ENCODE data around the gene CAPN14.

CAPN14 gene

DNA sequence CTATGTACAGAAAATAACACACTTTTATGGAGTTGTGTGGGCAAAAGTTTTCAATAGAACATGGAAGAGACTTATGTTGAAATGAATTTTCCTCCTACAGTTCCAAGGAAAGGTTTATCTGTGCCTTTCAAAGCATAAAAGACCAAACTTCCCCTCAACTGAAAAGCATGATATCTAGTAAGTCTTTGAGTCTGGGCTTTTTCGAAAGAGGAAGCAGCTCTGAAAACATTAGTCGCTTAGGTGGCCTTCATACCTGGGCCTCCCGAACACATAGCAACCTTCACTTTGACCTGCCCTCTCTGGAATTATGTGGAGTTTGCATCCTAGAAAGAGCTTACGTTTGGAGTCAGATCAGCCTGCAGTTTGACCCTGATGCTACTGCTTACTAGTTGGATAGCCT is 4.8 kb upstream of the CAPN14 start:
- no peak for DNase-seq

DNA sequence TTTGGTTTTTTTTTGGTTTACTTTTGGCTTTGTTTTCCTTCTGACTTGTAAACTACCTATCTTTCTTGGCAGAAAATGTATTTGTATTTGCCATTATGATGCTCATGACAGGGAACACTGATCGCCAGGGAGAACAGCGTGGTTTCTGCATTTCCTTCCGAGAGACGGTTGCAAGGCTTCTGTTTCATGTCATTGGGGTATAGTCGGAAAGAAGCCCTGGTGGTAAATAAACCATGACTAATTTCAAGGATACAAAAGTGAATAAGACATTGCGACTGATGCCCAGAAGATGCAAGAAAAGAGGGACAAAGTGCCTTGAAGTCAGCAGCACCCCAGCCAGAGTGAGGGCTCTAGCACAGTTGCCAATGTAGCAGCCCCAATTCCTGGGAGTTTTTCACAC is 4.2 kb upstream of the CAPN14 start:
- DNase-seq, result no peak

DNA sequence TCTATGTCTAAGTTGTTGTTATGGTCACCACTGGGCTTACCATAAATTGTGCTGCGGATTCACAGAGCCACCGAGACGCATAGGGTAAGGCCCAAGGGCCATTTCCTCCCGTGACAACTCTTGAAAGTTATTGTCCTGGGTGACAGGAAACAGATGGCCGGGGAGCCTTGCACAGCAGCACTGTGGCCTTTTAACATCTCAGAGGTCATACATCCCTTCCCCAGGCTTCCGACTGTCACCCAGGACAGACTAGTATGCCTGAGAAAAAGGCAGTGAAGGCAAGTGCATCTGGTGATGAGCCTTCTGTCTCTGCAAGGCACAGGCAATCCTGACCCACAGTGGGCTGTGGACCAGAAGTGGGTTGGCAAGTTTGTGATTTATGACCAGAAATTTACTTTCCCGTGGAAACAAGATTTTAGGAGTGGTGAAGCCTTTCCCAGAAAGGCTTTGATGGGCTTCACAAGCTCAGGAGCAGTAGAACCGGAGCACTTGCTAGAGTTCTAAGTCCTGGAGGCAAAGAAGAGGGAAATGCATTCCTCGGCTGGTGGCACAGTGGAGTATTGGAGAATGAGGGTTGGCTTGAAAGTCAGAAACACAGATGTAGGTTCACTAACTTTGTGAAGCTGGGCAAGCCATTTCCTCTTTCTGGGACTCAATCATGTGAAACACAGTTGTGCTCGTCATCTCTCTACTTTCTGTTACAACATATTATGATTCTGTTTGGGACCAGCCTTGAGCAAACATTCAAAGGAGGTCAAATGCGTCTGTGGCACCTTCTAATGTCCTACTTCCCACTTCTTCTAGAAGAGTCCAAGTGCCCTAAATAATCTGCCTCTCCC is 2.0 kb upstream of the CAPN14 start:
- no peak for DNase-seq

DNA sequence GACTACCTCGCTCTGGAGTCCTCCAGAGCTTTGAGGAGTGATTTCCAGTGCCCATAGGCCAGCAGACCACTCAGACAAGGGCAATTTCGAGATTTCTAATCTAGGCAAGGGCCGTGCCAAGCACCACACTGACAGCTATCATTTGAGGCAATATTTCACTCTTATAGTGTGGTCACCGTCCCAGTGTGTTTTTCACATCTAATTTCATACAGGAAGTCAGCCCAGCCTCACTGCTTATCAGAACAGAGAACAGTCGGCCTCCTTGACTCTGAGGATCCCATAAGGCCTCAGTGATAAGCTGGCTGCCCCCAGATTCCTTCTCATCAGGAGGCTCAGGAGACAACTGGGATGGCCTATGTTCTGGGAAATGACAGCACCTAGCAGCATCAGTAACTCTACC is 581 bp downstream of the CAPN14 start:
- DNase-seq, result no peak

DNA sequence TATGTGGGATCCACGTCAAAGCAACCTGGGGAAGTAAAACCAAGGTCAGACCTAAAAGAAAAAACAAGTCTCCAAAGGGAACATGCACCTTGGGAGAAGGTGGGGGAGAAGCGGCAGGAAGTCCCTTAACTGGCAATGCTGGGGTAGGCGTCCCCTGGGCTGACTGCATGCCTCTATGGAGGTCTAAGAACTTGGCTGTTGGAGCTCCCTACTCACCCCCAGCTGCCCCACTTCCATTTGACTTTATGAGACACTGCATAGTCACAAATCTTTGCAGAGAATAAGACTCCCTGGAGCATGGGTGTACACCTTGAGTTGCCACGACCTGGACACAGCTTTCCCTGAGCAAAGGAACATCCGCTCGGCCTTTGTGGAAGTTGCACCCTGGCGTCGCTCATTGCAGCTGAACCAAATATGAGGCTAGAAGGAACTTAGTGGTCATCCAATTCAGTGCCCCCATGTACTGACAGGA is 2.8 kb downstream of the CAPN14 start:
- no peak for DNase-seq

DNA sequence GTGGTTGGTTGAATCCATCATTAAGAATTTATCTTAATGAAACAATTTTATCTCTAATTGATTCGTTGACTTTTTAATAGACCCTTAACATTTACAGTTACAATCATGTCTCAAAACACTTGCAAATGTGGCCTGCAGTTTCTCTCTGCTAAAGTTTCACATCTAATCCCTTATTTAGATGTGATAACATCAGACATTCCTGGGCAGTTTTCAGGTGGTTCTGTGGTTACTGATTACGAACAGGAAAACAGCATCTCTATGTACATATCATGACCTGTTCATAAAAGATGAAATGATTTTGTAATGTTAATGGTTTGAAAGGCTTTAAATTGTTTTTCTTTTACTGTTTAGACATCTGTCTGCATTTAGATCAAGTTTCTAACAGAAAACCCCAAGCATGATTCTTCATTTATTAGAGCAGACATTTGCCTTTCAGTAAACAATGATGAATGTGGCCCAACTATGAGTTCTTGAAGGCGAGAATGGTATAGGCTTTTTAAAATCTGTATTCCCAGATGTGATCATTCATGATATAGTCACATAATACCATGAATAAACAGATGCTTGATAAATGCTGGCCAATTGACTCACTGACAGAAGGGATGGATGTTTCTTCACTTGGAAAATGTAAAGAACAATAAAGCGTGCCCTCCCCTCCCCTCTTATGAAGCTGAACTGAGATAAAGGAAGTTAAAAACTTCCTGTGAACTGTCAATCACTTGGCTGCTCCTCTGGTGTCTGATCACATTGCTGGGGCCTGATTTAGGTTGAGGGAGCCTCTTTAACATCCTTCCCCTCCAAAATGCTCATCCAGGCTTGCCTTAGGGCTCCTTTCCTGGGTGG is 3.5 kb downstream of the CAPN14 start:
- DNase-seq, result no peak

DNA sequence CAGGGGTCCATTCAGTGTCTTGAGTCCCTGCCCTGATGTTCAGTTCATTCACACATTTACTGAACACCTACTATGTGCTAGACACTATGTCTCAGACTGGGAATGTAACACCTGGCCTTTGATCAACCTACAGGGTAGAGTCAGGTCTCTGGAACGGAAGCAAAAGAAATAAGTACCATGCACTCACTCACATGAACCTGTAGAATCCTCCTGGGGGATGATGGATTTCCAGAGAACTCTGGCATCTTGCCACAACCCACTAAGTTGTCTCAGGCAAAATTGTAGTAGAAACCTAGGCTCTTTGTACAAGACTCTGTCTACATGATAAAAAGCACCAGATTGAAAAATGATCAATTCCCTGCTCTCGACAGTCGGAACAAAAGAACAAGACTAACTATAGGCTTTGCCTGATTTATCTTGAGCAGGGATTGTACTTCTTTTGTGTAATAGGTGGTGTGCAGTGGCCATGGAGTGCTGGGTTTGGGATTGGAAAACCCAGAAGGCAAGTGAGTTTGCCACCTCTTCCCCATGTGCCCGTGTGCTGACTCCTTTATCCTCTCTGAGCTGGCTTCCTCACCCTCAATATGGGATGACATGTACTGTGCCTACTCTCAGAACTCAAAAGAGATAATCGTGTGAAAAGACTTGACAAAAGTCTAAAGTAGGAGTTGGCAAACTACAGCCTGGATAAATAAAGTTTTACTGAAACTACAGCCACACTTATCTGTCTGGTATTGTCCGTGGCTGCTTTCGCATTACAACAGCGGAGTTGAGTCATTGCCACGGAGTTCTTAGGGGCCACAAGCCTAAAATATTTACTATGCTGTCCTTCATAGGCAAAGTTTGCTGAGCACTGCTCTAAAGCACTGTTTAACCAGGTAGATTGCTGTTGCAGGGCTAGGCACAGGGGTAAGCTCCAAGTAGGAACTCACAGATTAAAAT is 4.4 kb downstream of the CAPN14 start:
- no peak for DNase-seq

DNA sequence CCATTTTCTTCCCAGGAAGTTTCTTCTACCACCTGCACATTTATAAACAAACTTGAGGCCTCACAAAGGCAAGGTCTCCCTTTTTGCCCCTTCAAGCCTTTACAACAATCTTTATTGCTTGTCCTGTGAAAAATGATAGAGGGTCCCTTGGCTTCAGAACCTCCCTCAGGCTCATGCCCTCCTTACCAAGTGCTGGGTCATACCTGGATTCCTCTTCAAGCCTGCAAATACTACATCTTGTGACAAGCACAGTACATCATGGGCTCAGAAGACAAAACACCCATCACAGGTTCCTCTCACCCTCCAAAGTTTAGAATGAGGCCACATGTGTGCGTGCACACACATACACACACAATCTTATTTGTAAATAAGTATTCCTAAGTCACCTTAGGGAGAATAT is 9.1 kb downstream of the CAPN14 start:
- DNase-seq, result no peak

DNA sequence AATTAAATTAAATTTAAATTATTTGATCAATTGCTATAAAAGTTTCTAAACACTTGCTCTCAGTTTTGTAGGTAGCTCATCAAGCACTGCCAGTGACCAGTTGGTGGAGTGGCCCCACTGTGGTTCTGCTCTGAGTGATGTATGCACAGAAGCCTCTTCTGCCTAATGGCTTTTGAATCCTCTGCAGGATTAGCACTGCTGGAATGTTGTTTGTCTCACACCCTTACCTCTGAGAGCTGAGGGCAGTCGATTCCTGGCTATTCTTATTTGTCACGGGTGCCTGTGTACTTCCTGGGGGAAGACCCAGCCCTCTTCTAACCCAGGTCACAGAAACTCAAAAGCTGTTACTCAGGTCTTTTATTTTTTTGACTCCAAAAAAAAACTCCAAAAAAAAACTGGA is 9.5 kb downstream of the CAPN14 start:
- DNase-seq, result no peak

DNA sequence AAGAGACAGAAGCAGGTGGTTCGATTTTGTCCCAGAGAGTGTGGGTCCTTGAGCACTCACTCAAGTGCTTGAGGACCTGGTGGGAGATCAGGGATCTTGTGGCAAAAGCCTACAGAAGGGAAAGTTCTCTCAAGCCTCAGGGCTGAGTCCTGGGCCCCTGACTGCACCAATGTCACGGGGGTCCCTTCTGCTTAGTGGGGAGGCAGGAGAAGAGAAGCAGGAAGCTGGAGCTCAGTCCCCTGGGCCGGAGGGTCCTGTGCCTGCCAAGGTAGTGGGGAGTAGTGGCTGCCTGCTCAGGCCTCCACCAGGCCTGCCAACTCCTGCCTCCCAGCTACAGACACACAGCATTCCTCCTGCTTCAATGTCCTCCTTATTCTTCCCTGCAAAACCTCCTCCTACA is 11.7 kb downstream of the CAPN14 start:
- DNase-seq, result no peak

DNA sequence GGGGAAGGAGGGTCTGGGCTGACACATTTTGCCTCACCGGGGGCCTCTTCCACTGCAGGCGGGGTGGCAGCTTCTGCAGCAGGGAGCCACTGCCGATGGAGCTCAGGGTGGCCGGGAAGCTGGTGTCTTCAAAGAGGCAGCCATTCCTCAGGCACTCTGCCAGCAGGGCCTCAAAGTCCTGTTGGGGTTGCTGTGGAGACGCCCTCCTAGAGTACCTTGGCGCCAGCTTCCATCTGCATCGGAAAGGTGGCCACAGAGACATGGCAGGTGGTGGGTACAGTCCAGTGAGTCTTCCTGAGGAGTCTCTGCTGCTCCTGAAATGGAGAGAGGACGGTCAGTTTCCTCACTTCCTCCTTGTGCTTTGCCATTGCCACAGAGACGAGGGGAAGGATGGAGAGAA is 12.1 kb downstream of the CAPN14 start:
- DNase-seq, result no peak

DNA sequence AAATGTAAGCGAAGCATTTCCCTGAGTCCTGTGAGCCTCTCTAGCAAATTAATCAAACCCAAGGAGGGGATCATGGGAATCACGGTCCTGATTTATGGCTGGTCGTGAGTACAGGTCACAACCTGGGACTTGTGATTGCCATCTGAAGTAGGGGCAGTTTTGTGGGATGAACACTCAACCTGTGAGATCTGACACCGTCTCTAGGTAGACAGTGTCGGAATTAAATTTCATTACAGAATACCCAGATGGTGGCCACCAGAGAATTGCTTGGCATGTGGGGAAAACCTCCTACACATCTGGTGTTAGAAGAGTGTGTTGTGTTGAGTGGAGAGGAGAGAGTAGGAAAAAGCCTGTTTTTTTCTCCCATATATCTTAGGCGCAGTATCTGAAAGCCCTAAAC is 12.5 kb downstream of the CAPN14 start:
- DNase-seq, result no peak

DNA sequence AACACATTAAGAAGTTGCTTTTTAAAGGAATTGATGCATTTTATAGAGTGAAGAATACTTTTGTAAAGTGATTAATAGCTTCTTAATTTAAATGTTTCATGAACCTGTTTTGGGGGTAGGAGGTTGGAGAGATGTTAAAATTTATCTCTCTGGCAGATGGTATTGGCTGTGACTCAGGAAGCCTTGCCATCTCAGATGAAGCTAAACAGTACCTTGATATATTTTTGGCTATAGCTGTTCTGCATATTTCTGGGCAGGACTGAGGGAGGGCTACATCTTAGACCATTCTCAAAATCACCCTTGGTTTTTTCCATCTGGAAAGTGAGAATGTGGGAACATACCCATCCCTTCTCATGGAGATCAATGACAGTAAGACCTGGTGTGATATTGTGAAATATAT is 13.4 kb downstream of the CAPN14 start:
- no peak for DNase-seq

DNA sequence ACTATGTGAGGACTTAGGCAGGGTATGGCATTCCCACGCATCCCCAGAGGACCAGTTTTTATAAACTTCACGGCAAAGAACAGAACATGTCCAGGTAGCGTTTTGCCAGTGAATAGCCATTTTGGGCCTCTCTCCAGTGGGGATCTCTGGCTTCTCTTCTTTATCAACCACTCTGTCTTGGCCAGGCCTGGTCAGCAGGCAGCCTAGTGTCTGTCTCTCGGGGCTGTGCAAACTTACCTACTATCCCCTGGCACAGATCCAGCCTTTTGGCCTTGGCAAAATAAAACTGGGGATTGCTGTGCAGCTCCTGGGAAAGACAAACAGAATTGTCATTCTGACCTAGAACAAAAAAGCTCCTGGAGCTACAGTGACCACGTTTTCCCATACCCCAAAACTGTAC is 14.5 kb downstream of the CAPN14 start:
- no peak for DNase-seq

DNA sequence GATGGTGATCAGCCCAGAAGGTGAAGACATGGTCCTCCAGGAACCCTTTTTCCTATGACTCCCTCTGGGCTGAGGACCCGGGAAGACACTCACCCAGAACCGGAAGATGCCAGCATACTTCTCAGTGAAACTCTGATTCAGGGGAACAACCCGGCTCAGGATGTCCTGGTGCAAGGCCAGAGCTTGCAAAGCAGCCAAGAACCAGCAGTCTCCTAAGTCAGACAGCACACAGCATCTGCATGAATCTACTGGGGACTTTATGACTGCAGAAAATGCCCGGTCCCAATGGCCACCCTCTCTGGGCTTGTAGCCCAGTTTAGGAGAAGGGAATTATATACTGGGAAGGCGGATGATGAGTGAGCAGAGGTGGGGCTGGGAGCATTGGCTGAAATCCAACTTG is 15.3 kb downstream of the CAPN14 start:
- no peak for DNase-seq

DNA sequence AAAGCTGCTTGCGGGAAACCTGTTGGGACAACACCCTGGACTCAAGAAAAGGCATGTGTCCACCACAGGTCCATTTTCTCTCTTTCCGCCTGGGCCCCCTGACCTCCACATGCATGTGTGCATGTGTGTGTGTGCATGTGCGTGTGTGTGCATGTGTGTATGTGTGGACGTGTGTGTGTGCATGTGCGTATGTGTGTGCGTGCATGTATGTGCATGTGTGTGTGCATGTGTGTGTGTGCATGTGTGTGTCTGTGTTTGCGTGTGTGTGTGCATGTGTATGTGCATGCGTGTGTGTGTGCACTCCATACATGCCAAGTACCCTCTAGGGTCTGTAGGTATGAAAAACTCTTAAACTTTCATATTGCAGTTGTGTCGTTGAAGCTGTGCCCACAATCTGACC is 16.3 kb downstream of the CAPN14 start:
- DNase-seq, result no peak

DNA sequence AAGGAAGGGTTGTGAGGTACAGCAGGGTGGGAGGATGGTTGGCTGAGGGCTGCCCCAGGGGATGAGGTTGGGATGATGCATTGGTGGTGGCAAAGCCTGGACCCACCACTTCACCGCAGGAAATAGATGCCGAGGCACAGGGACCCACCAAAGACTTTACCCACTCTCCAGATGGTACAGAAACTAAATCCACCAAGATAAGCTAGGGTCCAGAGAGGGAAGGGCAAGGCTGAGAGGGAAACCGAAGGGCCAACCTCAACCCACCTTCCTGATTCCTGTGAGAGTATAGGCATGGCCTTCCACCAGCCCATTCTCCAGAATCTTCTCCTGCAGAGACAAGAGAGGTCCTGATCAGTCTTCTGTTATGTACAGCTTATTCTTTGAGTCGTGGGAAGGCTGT is 18.1 kb downstream of the CAPN14 start:
- no peak for DNase-seq

DNA sequence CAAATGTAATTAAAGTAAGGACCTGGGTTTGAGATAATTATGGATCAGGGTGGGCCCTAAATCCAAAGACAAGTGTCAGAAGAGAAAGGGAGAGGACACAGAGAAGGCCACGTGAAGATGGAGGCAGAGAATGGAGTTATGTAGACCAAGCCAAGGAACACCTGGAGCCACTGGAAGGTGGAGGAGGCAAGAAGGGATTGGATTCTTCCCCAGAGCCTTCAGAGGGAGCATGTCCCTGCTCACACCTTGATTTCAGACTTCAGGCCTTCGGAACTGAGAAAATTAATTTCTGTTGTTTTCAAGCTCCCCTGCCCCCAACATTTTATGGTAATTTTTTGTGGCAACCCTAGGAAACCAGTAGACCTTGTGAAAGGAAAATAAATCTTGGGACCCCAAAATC is 19.6 kb downstream of the CAPN14 start:
- no peak for DNase-seq

DNA sequence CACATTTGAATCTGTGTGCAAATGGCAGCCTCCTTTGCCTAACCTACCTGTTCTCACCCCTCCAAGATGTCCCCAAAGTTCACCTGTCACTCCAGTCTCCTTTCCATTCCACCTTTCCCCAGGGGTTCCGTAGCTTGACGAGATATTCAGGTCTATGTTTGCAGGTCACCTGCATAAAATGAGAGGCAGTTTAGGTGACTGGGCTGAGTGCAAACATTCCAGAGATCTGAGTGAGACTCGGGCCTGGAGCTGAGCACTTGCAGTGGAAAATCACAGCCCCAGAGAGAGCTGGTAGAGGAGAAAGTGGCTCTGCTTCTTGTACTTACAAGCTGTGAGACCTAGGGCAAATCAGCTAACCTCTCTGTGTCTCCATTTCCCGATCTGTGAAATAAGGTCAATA is 20.1 kb downstream of the CAPN14 start:
- DNase-seq, result no peak

DNA sequence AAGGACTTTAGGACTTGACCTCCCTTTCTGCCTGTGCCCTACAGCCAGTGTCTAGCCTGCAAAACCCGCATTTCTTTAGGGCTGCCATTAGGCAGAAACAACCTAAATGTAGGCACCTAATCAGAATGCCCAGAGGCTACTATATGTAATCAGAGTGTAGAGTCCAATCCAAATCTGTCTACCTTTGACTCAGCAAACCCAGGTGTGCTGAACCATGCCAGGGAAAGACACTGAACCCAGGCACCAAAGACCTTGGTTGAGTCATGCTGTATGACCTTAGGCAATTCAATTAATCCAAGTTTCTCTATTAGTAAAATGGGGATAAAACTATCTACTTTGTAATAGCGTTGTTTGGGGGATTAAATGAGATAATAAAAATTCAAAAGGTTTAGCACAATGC is 20.7 kb downstream of the CAPN14 start:
- DNase-seq, result no peak

DNA sequence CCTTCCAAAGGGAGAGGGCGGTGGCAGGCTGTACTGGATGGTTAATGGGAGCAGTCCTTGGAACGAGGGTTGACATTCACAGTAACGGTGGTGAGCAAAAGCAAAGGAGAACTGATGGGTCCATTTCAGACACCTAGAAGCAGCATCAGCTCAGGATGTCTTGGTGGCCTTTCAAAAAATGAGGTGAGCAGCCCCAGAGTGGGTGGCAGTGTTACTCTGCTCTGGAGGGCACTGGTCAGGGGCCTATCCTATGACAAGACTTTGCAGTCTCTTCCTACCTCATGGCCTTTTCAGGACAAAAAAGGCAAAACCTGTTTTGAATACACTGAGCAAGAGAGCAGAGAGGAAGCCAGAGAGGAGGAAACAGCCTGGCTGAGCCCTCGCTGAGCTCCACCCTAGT is 23.5 kb downstream of the CAPN14 start:
- no peak for DNase-seq

DNA sequence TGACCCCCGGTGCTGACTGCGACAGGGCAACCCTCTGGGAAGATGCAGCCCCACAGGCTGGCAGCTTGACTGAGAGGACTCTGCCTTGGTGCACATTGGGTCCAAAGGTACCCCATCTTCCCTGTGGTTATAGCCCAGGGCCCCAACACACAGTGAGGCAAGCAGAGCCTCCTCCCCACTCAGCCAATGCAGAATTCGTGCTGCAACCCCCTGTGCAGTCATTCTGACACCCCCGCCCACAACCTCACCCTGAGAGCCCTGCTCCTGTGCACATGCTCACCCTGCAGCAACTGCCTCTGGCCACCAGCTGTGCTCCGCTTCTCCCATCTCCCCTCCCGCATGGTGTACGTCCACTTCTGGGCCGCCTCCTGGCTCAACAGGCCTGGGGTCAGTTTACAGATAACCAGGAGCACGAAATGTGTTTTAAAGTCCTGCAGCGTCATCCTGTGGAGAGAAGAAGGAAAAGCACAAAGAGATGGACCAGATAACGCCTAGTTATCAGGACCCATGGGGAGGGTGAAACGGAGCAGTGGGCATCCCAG is 24.4 kb downstream of the CAPN14 start:
- DNase-seq, result no peak

DNA sequence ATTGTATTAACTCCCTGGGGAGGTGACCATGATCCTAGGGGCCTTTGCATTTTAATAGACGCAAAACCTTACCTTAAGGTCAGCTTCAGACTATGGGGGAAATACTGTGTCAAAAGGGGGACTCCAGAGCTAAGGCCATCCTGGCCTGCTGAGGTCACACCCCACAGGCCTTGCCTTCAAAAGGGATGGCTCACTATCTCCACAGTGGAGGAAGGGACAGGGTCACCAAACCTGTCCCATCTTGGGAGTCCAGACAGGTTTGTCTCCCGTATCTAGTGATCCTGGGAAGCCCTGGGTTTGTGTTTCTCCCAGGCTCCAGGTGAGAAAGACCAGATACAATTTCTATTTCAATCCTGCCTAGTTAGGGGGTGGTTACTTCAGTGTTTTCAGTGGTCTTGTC is 24.9 kb downstream of the CAPN14 start:
- no peak for DNase-seq

Data from femur (tissue), 1 donor.